H9 (cell line): ENCODE results near the gene ZNF708. TPM values are rescaled to one million over a fixed set of nuclear protein-coding genes. Genes with fewer than 3 reads are reported as not detected.

ENCODE experiments used
- DNase-seq: peaks from one replicate; pipeline ENCODE4 v3.0.0-alpha.2; 2017
- H2AFZ ChIP-seq: one replicate; pipeline ENCODE4 v1.6.1; 2013; ENCODE audit warnings: mild to moderate bottlenecking, low read length, control low read depth, moderate library complexity
- H2AK5ac ChIP-seq: 2 replicates; pipeline ENCODE4 v1.6.1; 2013; ENCODE audit warnings: low read length, control low read depth, mixed read lengths; ENCODE audit not compliant: insufficient read length
- H2BK120ac ChIP-seq: one replicate; pipeline ENCODE4 v1.6.1; 2013; ENCODE audit warnings: low read depth, mild to moderate bottlenecking, low read length, control low read depth, inconsistent platforms; ENCODE audit not compliant: poor library complexity, severe bottlenecking
- H2BK12ac ChIP-seq: 2 replicates; pipeline ENCODE4 v1.6.1; 2013; ENCODE audit warnings: low read length, control low read depth, mixed read lengths, low read depth; ENCODE audit not compliant: insufficient read length
- H2BK15ac ChIP-seq: 2 replicates; pipeline ENCODE4 v1.6.1; 2013; ENCODE audit warnings: low read depth, low read length, control low read depth
- H2BK20ac ChIP-seq: one replicate; pipeline ENCODE4 v1.6.1; 2013; ENCODE audit warnings: low read depth, mild to moderate bottlenecking, low read length, control low read depth, inconsistent platforms; ENCODE audit not compliant: poor library complexity, severe bottlenecking
- H2BK5ac ChIP-seq: 2 replicates; pipeline ENCODE4 v1.6.1; 2013; ENCODE audit warnings: low read length, control low read depth, mixed read lengths; ENCODE audit not compliant: insufficient read length
- H3K14ac ChIP-seq: 2 replicates; pipeline ENCODE4 v1.6.1; 2013; ENCODE audit warnings: low read length, control low read depth; ENCODE audit not compliant: insufficient read depth
- H3K18ac ChIP-seq: 2 replicates; pipeline ENCODE4 v1.6.1; 2013; ENCODE audit warnings: low read depth, mild to moderate bottlenecking, mixed read lengths, low read length, control low read depth; ENCODE audit not compliant: insufficient read length
- H3K23ac ChIP-seq: 2 replicates; pipeline ENCODE4 v1.6.1; 2013; ENCODE audit warnings: low read length, control low read depth, mixed read lengths, low read depth; ENCODE audit not compliant: insufficient read length
- H3K23me2 ChIP-seq: 2 replicates; pipeline ENCODE4 v1.6.1; 2013; ENCODE audit warnings: low read depth, mild to moderate bottlenecking, mixed read lengths, low read length, control low read depth; ENCODE audit not compliant: insufficient read length, poor library complexity, severe bottlenecking
- H3K27ac ChIP-seq: 2 replicates; pipeline ENCODE4 v1.5.1; 2013; ENCODE audit warnings: low read length, control low read depth, mixed read lengths, low read depth; ENCODE audit not compliant: insufficient read length
- H3K27me3 ChIP-seq: 2 replicates; pipeline ENCODE4 v1.6.1; 2013; ENCODE audit warnings: low read length, control low read depth, inconsistent platforms; ENCODE audit not compliant: insufficient read depth
- H3K4ac ChIP-seq: 2 replicates; pipeline ENCODE4 v1.6.1; 2013; ENCODE audit warnings: low read depth, mild to moderate bottlenecking, control low read depth, inconsistent platforms, low read length, moderate library complexity
- H3K4me1 ChIP-seq: 2 replicates; pipeline ENCODE4 v1.6.1; 2013; ENCODE audit warnings: low read length, control low read depth, inconsistent platforms; ENCODE audit not compliant: insufficient read depth
- H3K4me2 ChIP-seq: 2 replicates; pipeline ENCODE4 v1.6.1; 2013; ENCODE audit warnings: low read length, control low read depth, mixed read lengths; ENCODE audit not compliant: insufficient read length, insufficient read depth
- H3K56ac ChIP-seq: 2 replicates; pipeline ENCODE4 v1.6.1; 2013; ENCODE audit warnings: low read depth, mild to moderate bottlenecking, mixed read lengths, low read length, control low read depth; ENCODE audit not compliant: insufficient read length
- H3K79me1 ChIP-seq: 2 replicates; pipeline ENCODE4 v1.6.1; 2013; ENCODE audit warnings: low read depth, mild to moderate bottlenecking, moderate library complexity, low read length, control low read depth, inconsistent platforms; ENCODE audit not compliant: insufficient read depth, poor library complexity, severe bottlenecking
- H3K79me2 ChIP-seq: 2 replicates; pipeline ENCODE4 v1.6.1; 2013; ENCODE audit warnings: low read length, control low read depth, inconsistent platforms; ENCODE audit not compliant: insufficient read depth
- H3K9ac ChIP-seq: 2 replicates; pipeline ENCODE4 v1.6.1; 2013; ENCODE audit warnings: low read length, control low read depth, mixed read lengths; ENCODE audit not compliant: insufficient read length; ENCODE audit errors: extremely low read depth
- H3K9me3 ChIP-seq: one replicate; pipeline ENCODE4 v1.6.1; 2013; ENCODE audit warnings: low read depth, low read length, inconsistent platforms; ENCODE audit not compliant: control insufficient read depth
- H3T11ph ChIP-seq: one replicate; pipeline ENCODE4 v1.6.1; 2013; ENCODE audit warnings: mild to moderate bottlenecking, low read length, control low read depth, inconsistent platforms
- H4K20me1 ChIP-seq: one replicate; pipeline ENCODE4 v1.6.1; 2013; ENCODE audit not compliant: control insufficient read depth, insufficient read length, insufficient read depth
- H4K5ac ChIP-seq: 2 replicates; pipeline ENCODE4 v1.6.1; 2013; ENCODE audit warnings: low read depth, mild to moderate bottlenecking, mixed read lengths, low read length, control low read depth; ENCODE audit not compliant: insufficient read length
- H4K8ac ChIP-seq: replicated peaks from 2 replicates; pipeline ENCODE4 v1.6.1; 2013; ENCODE audit warnings: low read length, control low read depth, mixed read lengths, low read depth; ENCODE audit not compliant: insufficient read length
- H4K91ac ChIP-seq: 2 replicates; pipeline ENCODE4 v1.6.1; 2013; ENCODE audit warnings: low read depth, mild to moderate bottlenecking, moderate library complexity, mixed read lengths, low read length, control low read depth; ENCODE audit not compliant: insufficient read length
- H3K27ac Mint-ChIP-seq, 3 experiments: 2 replicates in 2 of 3; 3 replicates in 1 of 3; pipeline ENCODE4 v1.8.0; 2020 to 2021; ENCODE audit warnings: mixed read lengths in 3 of 3, mild to moderate bottlenecking in 1 of 3, moderate library complexity in 1 of 3
- H3K27me3 Mint-ChIP-seq: 2 replicates; pipeline ENCODE4 v1.8.0; 2021; ENCODE audit warnings: low read depth, mild to moderate bottlenecking, moderate library complexity, mixed read lengths
- H3K36me3 Mint-ChIP-seq, 3 experiments: 2 replicates in 2 of 3; 3 replicates in 1 of 3; pipeline ENCODE4 v1.8.0; 2020 to 2021; ENCODE audit warnings: low read depth in 3 of 3, mixed read lengths in 3 of 3; ENCODE audit not compliant: insufficient read depth in 1 of 3
- H3K4me1 Mint-ChIP-seq, 2 experiments: 2 replicates each; pipeline ENCODE4 v1.8.0; 2020; ENCODE audit warnings: mixed read lengths in 2 of 2
- H3K4me3 Mint-ChIP-seq, 2 experiments: 2 replicates in 1 of 2; 3 replicates in 1 of 2; pipeline ENCODE4 v1.8.0; 2020 to 2021; ENCODE audit warnings: mild to moderate bottlenecking in 2 of 2, mixed read lengths in 2 of 2, moderate library complexity in 1 of 2
- H3K9me3 Mint-ChIP-seq, 2 experiments: 2 replicates in 1 of 2; 3 replicates in 1 of 2; pipeline ENCODE4 v1.8.0; 2020; ENCODE audit warnings: mild to moderate bottlenecking in 2 of 2, mixed read lengths in 2 of 2, moderate library complexity in 1 of 2
- WGBS: extraction: QIAGEN DNeasy Blood & Tissue Kit; methylation state at CpG from one replicate; pipeline ENCODE4 v1.1.7; 2013; ENCODE audit warnings: missing lambda C conversion rate, low lambda C conversion rate, mixed read lengths; ENCODE audit not compliant: insufficient read length; ENCODE audit errors: extremely low coverage; 5-methylcytosine and 5-hydroxymethylcytosine counted together
- total RNA-seq: library from RNA; stranded (reverse); gene quantifications from 2 replicates; pipeline ENCODE4 v1.2.1, GENCODE V29; 2021
- TF ChIP-seq, protein P1 (sequence below): fragments of 200-600 bp; sonication (generic); conservative IDR thresholded peaks from 3 replicates; pipeline ENCODE4 v1.8.0; 2021; ENCODE audit warnings: antibody characterized with exemption, mild to moderate bottlenecking

Gene ZNF708
- total RNA-seq, 1 experiment from 2014 or later = 34.4 TPM

DNA sequence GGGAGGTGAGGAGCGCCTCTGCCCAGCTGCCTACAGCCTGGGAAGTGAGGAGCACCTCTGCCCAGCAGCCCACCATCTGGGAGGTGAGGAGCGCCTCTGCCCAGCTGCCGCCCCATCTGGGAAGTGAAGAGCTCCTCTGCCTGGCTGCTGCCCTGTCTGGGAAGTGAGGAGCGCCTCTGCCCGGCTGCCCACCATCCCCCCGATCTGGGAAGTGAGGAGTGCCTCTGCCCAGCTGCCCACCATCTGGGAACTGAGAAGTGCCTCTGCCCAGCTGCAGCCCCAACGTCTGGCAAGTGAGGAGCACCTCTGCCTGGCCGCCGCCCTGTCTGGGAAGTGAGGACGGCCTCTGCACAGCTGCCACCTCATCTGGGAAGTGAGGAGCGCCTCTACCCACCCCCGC is 64.3 kb downstream of the ZNF708 start:
- no peaks in the 10 kb centered on the region for H3K4me1 Mint-ChIP-seq
- no peak overlapping the region for H3K14ac ChIP-seq
- no peak overlapping the region for H3K23ac ChIP-seq
- H3K23me2 ChIP-seq = no peaks in the 10 kb centered on the region
- H2AK5ac ChIP-seq = no peak overlapping the region
- H3K79me1 ChIP-seq = no peaks in the 10 kb centered on the region
- TF ChIP-seq, protein P1, sequence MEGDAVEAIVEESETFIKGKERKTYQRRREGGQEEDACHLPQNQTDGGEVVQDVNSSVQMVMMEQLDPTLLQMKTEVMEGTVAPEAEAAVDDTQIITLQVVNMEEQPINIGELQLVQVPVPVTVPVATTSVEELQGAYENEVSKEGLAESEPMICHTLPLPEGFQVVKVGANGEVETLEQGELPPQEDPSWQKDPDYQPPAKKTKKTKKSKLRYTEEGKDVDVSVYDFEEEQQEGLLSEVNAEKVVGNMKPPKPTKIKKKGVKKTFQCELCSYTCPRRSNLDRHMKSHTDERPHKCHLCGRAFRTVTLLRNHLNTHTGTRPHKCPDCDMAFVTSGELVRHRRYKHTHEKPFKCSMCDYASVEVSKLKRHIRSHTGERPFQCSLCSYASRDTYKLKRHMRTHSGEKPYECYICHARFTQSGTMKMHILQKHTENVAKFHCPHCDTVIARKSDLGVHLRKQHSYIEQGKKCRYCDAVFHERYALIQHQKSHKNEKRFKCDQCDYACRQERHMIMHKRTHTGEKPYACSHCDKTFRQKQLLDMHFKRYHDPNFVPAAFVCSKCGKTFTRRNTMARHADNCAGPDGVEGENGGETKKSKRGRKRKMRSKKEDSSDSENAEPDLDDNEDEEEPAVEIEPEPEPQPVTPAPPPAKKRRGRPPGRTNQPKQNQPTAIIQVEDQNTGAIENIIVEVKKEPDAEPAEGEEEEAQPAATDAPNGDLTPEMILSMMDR = no peak
- H3K4me2 ChIP-seq = no peak overlapping the region
- H3K9me3 Mint-ChIP-seq = peaks cover 73 to 75% of the 10 kb centered on the region in 2 experiments
- no peak overlapping the region for H4K8ac ChIP-seq
- H2BK120ac ChIP-seq = no peak overlapping the region
- H4K5ac ChIP-seq = no peak overlapping the region
- H3K27ac ChIP-seq = no peak overlapping the region
- no peaks in the 10 kb centered on the region for H3K27me3 Mint-ChIP-seq
- peaks cover 12 to 20% (median 16%) of the 10 kb centered on the region in 3 experiments for H3K36me3 Mint-ChIP-seq
- H4K91ac ChIP-seq = no peak overlapping the region
- no peak overlapping the region for H2AFZ ChIP-seq
- no peak for DNase-seq
- no peaks in the 10 kb centered on the region for H3K27me3 ChIP-seq
- no CpG with 5 or more reads among the region's 12 CpGs for WGBS
- no peak overlapping the region for H2BK5ac ChIP-seq
- no peak overlapping the region for H3K56ac ChIP-seq
- no peak overlapping the region for H3K4ac ChIP-seq
- peaks cover 19% of the 10 kb centered on the region for H3K9me3 ChIP-seq
- no peaks in the 10 kb centered on the region for H3K4me1 ChIP-seq
- H2BK12ac ChIP-seq = no peak overlapping the region
- H3K9ac ChIP-seq = no peak overlapping the region
- H2BK15ac ChIP-seq = no peak overlapping the region
- no peak overlapping the region for H3T11ph ChIP-seq
- no peaks in the 10 kb centered on the region for H4K20me1 ChIP-seq
- no peak overlapping the region for H3K27ac Mint-ChIP-seq
- H2BK20ac ChIP-seq = no peak overlapping the region
- no peaks in the 10 kb centered on the region for H3K79me2 ChIP-seq
- no peak overlapping the region for H3K18ac ChIP-seq
- H3K4me3 Mint-ChIP-seq = no peak overlapping the region
